NT2/D1 (cell line): Measurements from ENCODE around the gene PTPRN.

ENCODE experiments used
- SUZ12 ChIP-seq: IDR thresholded peaks from 2 replicates; pipeline ENCODE4 v1.6.1; 2011; ENCODE audit not compliant: insufficient read length, insufficient read depth; ENCODE audit errors: extremely low read depth
- YY1 ChIP-seq: IDR thresholded peaks from 2 replicates; pipeline ENCODE4 v1.6.1; 2011; ENCODE audit not compliant: insufficient read length, insufficient read depth
- ZNF274 ChIP-seq: IDR thresholded peaks from 2 replicates; pipeline ENCODE4 v1.6.1; 2011; ENCODE audit warnings: mild to moderate bottlenecking, low read depth, low read length

GRCh38 chr2:219354582-219354981 lies 45.4 kb upstream of the PTPRN start:
- TF ChIP-seq YY1 (no peak), SUZ12 (no peak), ZNF274 (no peak)
